ENCODE results near the gene UNC13A. TPM values are rescaled to one million over a fixed set of nuclear protein-coding genes. Genes with fewer than 3 reads are reported as not detected.

Gene UNC13A
- polyA plus RNA-seq, 3 donors, result 0.01 TPM; not detected in 2

GRCh38 chr19:17629760-17630159 is 58.4 kb downstream of the UNC13A start:
- no peaks in the 10 kb centered on the region for H3K4me1 Mint-ChIP-seq
- H3K4me1 ChIP-seq (ENCODE audit: control insufficient read depth in 1 of 2, insufficient read depth in 2 of 2, low read length in 2 of 2), result no peaks in the 10 kb centered on the region
- no peak overlapping the region for H3K4me3 Mint-ChIP-seq
- H2AFZ ChIP-seq (ENCODE audit: insufficient read depth, low read depth, low read length, poor library complexity, severe bottlenecking), result no peak overlapping the region
- H4K20me1 ChIP-seq (ENCODE audit: insufficient read depth, low read length), result no peaks in the 10 kb centered on the region
- no peaks in the 10 kb centered on the region for H3K79me2 ChIP-seq (ENCODE audit: insufficient read depth, low read length)
- no peak for TF ChIP-seq CTCF (IDR thresholded peaks at IDR 0.05)
- 100% methylated on average over 1 of the region's 2 CpGs for WGBS (ENCODE audit: insufficient coverage)
- H3K9me3 Mint-ChIP-seq, result peaks cover 0 to under 1% (median 0%) of the 10 kb centered on the region in 7 donors
- H3K4me2 ChIP-seq (replicated peaks; ENCODE audit: extremely low read depth, low read length, poor library complexity, severe bottlenecking), result no peak overlapping the region
- DNase-seq, result no peak
- no peaks in the 10 kb centered on the region for H3K36me3 Mint-ChIP-seq
- H3K9me3 ChIP-seq (replicated peaks in 1 of 2; ENCODE audit: control insufficient read depth in 1 of 2, insufficient read depth in 1 of 2, low read length in 2 of 2), result no peaks in the 10 kb centered on the region
- H3K27me3 Mint-ChIP-seq (ENCODE audit: low read depth in 3 of 3), result peaks cover 1 to 5% (median 2%) of the 10 kb centered on the region in 3 donors
- H3K4me3 ChIP-seq (replicated peaks in 1 of 3; ENCODE audit: low read depth in 2 of 3, low read length in 3 of 3), result no peak overlapping the region
- H3K9ac ChIP-seq (ENCODE audit: insufficient read depth, low read length, poor library complexity, severe bottlenecking), result no peak overlapping the region
- H3K27me3 ChIP-seq (ENCODE audit: control insufficient read depth in 2 of 2, insufficient read depth in 2 of 2, low read length in 2 of 2), result no peaks in the 10 kb centered on the region
- no peaks in the 10 kb centered on the region for H3K36me3 ChIP-seq (replicated peaks in 1 of 2; ENCODE audit: control insufficient read depth in 1 of 2, insufficient read depth in 2 of 2, low read length in 2 of 2)
- intact Hi-C loops (cut with micrococcal nuclease), result no loop called here
- no peak overlapping the region for H3K27ac Mint-ChIP-seq
- no peak overlapping the region for H3K27ac ChIP-seq (ENCODE audit: low read depth in 1 of 2, low read length in 2 of 2)

- no peaks in the 10 kb centered on the region for H3K9me3 Mint-ChIP-seq
- no peaks in the 10 kb centered on the region for H3K27me3 ChIP-seq (ENCODE audit: control insufficient read depth in 2 of 2, insufficient read depth in 2 of 2, low read length in 2 of 2)
- H3K36me3 Mint-ChIP-seq, result no peaks in the 10 kb centered on the region
- TF ChIP-seq CTCF (IDR thresholded peaks at IDR 0.05), result no peak
- H4K20me1 ChIP-seq (ENCODE audit: insufficient read depth, low read length), result no peaks in the 10 kb centered on the region
- H3K4me2 ChIP-seq (replicated peaks; ENCODE audit: extremely low read depth, low read length, poor library complexity, severe bottlenecking), result no peak overlapping the region
- H3K27ac ChIP-seq (ENCODE audit: low read depth in 1 of 2, low read length in 2 of 2), result no peak overlapping the region
- no peak overlapping the region for H3K27ac Mint-ChIP-seq
- no peak overlapping the region for H3K4me3 Mint-ChIP-seq
- no peak overlapping the region for H3K4me3 ChIP-seq (replicated peaks in 1 of 3; ENCODE audit: low read depth in 2 of 3, low read length in 3 of 3)
- H3K4me1 Mint-ChIP-seq, result no peaks in the 10 kb centered on the region
- whole genome bisulfite sequencing (ENCODE audit: insufficient coverage), result 100% methylated on average over 1 of the region's 5 CpGs
- H3K9me3 ChIP-seq (replicated peaks in 1 of 2; ENCODE audit: control insufficient read depth in 1 of 2, insufficient read depth in 1 of 2, low read length in 2 of 2), result no peaks in the 10 kb centered on the region
- no peaks in the 10 kb centered on the region for H3K36me3 ChIP-seq (replicated peaks in 1 of 2; ENCODE audit: control insufficient read depth in 1 of 2, insufficient read depth in 2 of 2, low read length in 2 of 2)
- H3K27me3 Mint-ChIP-seq (ENCODE audit: low read depth in 3 of 3), result peaks cover 1 to 5% (median 2%) of the 10 kb centered on the region in 3 donors
- DNase-seq, result no peak
- intact Hi-C loops (cut with micrococcal nuclease), result no loop called here
- H2AFZ ChIP-seq (ENCODE audit: insufficient read depth, low read depth, low read length, poor library complexity, severe bottlenecking), result no peak overlapping the region
- no peak overlapping the region for H3K9ac ChIP-seq (ENCODE audit: insufficient read depth, low read length, poor library complexity, severe bottlenecking)
- H3K79me2 ChIP-seq (ENCODE audit: insufficient read depth, low read length), result no peaks in the 10 kb centered on the region
- H3K4me1 ChIP-seq (ENCODE audit: control insufficient read depth in 1 of 2, insufficient read depth in 2 of 2, low read length in 2 of 2), result no peaks in the 10 kb centered on the region
These were observed 60.2 kb downstream of the UNC13A start for GRCh38 chr19:17627921-17628320.

Measured in CD14-positive monocyte (primary cell).